Endodermal cell (in vitro differentiated cells): ENCODE measurements around the gene PSTPIP2. TPM values are rescaled to one million over a fixed set of nuclear protein-coding genes. Genes with fewer than 3 reads are reported as not detected.
A peak's percentile ranks its signal among the peaks of the same experiment; 100 is the strongest.

ENCODE experiments used
- DNase-seq: peaks from one replicate; pipeline ENCODE4 v3.0.0-alpha.2; 2017
- H3K27ac ChIP-seq: 2 replicates; pipeline ENCODE4 v1.5.1; 2013; ENCODE audit warnings: mild to moderate bottlenecking, low read depth, low read length, moderate library complexity
- H3K27me3 ChIP-seq: 2 replicates; pipeline ENCODE4 v1.6.1; 2013; ENCODE audit warnings: mild to moderate bottlenecking, low read length, moderate library complexity; ENCODE audit not compliant: insufficient read depth, control insufficient read depth, poor library complexity, severe bottlenecking
- H3K36me3 ChIP-seq: 2 replicates; pipeline ENCODE4 v1.7.0; 2013; ENCODE audit warnings: mild to moderate bottlenecking, low read length, moderate library complexity; ENCODE audit not compliant: control insufficient read depth, insufficient read depth
- H3K4me1 ChIP-seq: one replicate; pipeline ENCODE4 v1.7.0; 2013; ENCODE audit warnings: low read length; ENCODE audit not compliant: control insufficient read depth, insufficient read depth
- H3K4me3 ChIP-seq: 2 replicates; pipeline ENCODE4 v1.5.1; 2013; ENCODE audit warnings: mild to moderate bottlenecking, low read length, moderate library complexity
- H3K9ac ChIP-seq: 2 replicates; pipeline ENCODE4 v1.6.1; 2013; ENCODE audit warnings: mild to moderate bottlenecking, low read length, moderate library complexity; ENCODE audit not compliant: poor library complexity, severe bottlenecking; ENCODE audit errors: extremely low read depth
- H3K9me3 ChIP-seq: 2 replicates; pipeline ENCODE4 v1.6.1; 2013; ENCODE audit warnings: mild to moderate bottlenecking, low read length, moderate library complexity; ENCODE audit not compliant: control insufficient read depth
- H3K27ac Mint-ChIP-seq: 2 replicates; pipeline ENCODE4 v1.8.0; 2020; ENCODE audit warnings: mixed read lengths
- H3K27me3 Mint-ChIP-seq: 2 replicates; pipeline ENCODE4 v1.8.0; 2021; ENCODE audit warnings: mild to moderate bottlenecking, mixed read lengths; ENCODE audit not compliant: insufficient read depth
- H3K36me3 Mint-ChIP-seq: 2 replicates; pipeline ENCODE4 v1.8.0; 2020; ENCODE audit warnings: low read depth, mixed read lengths
- H3K4me1 Mint-ChIP-seq: 2 replicates; pipeline ENCODE4 v1.8.0; 2020; ENCODE audit warnings: mixed read lengths
- H3K4me3 Mint-ChIP-seq: 2 replicates; pipeline ENCODE4 v1.8.0; 2020; ENCODE audit warnings: mild to moderate bottlenecking, moderate library complexity, mixed read lengths
- H3K9me3 Mint-ChIP-seq: 2 replicates; pipeline ENCODE4 v1.8.0; 2020; ENCODE audit warnings: mild to moderate bottlenecking, mixed read lengths
- CTCF ChIP-seq: fragments of 200-600 bp; sonication (generic); conservative IDR thresholded peaks from 2 replicates; pipeline ENCODE4 v1.5.0; 2021; ENCODE audit warnings: antibody characterized with exemption, mild to moderate bottlenecking
- WGBS, 2 experiments: methylation state at CpG; one replicate each; pipeline versions ENCODE4 v1.1.5 to v1.1.7; 2013; ENCODE audit warnings: missing lambda C conversion rate in 2 of 2, mixed read lengths in 1 of 2; ENCODE audit not compliant: insufficient coverage in 1 of 2, insufficient read length in 1 of 2; 5-methylcytosine and 5-hydroxymethylcytosine counted together
- total RNA-seq, 2 donors: library from RNA; stranded (reverse); fragmentation: NEBNext Ultra II Directional in 1 of 2; extraction: Animal tissue kit (Norgen Biotek cat#: 25700) in 1 of 2; gene quantifications; 2 replicates in 1 of 2; 3 replicates in 1 of 2; pipeline ENCODE4 v1.2.1, GENCODE V29; 2021

Gene PSTPIP2
- total RNA-seq, 2 donors from 2014 or later: 10.6 to 10.8 TPM

- no peaks in the 10 kb centered on the region for H3K27me3 ChIP-seq
- Mint-ChIP-seq H3K27me3 (no peaks in the 10 kb centered on the region), H3K4me3 (no peak overlapping the region), H3K9me3 (no peaks in the 10 kb centered on the region), H3K4me1 (no peaks in the 10 kb centered on the region), H3K27ac (no peak overlapping the region), H3K36me3 (peaks cover 62% of the 10 kb centered on the region)
- H3K27ac ChIP-seq: no peak overlapping the region
- no peak for DNase-seq
- H3K9me3 ChIP-seq: no peaks in the 10 kb centered on the region
- no peak overlapping the region for H3K4me3 ChIP-seq
- TF ChIP-seq CTCF: no peak
- no peak overlapping the region for H3K9ac ChIP-seq
- WGBS, 2 experiments: 83 to 100% methylated on average over 1 to 2 of the region's 2 CpGs
- H3K4me1 ChIP-seq: no peaks in the 10 kb centered on the region
- peaks cover 55% of the 10 kb centered on the region for H3K36me3 ChIP-seq
Observed at GRCh38 chr18:45939236-45939635, 132.8 kb downstream of the PSTPIP2 start.

- Histone ChIP-seq H3K27ac (no peak overlapping the region), H3K4me1 (no peaks in the 10 kb centered on the region), H3K9me3 (no peaks in the 10 kb centered on the region), H3K27me3 (no peaks in the 10 kb centered on the region), H3K9ac (no peak overlapping the region), H3K36me3 (peaks cover 49% of the 10 kb centered on the region), H3K4me3 (no peak overlapping the region)
- no peak for DNase-seq
- 92% methylated on average over 2 of the region's 2 CpGs; no CpG with 5 or more reads in 1 of the 2 experiments for WGBS, 2 experiments
- H3K9me3 Mint-ChIP-seq: no peaks in the 10 kb centered on the region
- no peak for TF ChIP-seq CTCF
- peaks cover 57% of the 10 kb centered on the region for H3K36me3 Mint-ChIP-seq
- no peak overlapping the region for H3K4me3 Mint-ChIP-seq
- H3K27me3 Mint-ChIP-seq: no peaks in the 10 kb centered on the region
- peak overlapping the region; percentile 4 for H3K27ac Mint-ChIP-seq
- H3K4me1 Mint-ChIP-seq: no peaks in the 10 kb centered on the region
Observed at GRCh38 chr18:45938488-45938935, 133.5 kb downstream of the PSTPIP2 start.

GRCh38 chr18:45935591-45936335 lies 136.3 kb downstream of the PSTPIP2 start:
- no peak for TF ChIP-seq CTCF
- 91 to 100% methylated on average over 3 of the region's 3 CpGs for WGBS, 2 experiments
- H3K27ac ChIP-seq: no peak overlapping the region

More at GRCh38 chr18:45935591-45936335, 136.3 kb downstream of the PSTPIP2 start:
- Histone ChIP-seq H3K4me1 (no peaks in the 10 kb centered on the region), H3K27me3 (no peaks in the 10 kb centered on the region), H3K9me3 (no peaks in the 10 kb centered on the region), H3K4me3 (no peak overlapping the region), H3K36me3 (peaks cover 45% of the 10 kb centered on the region), H3K9ac (no peak overlapping the region)
- Mint-ChIP-seq H3K36me3 (peaks cover 48% of the 10 kb centered on the region), H3K4me1 (no peaks in the 10 kb centered on the region), H3K27ac (no peak overlapping the region), H3K4me3 (no peak overlapping the region), H3K9me3 (no peaks in the 10 kb centered on the region), H3K27me3 (no peaks in the 10 kb centered on the region)
- no peak for DNase-seq

Other genes starting within 250 kb of the PSTPIP2 start
- gene SIGLEC15, start 246.6 kb downstream of the PSTPIP2 start, total RNA-seq: not detected
- 10 to 100 TPM; 25.6 to 28.6 TPM for gene EPG5, start 104.9 kb downstream of the PSTPIP2 start, total RNA-seq
- gene ATP5F1A, start 26.0 kb upstream of the PSTPIP2 start, total RNA-seq: 100 to 1,000 TPM; 608 to 706 TPM
- 100 to 1,000 TPM in 1 of 2 donors, 10 to 100 TPM in 1; 80.1 to 130 TPM for gene HAUS1, start 32.1 kb upstream of the PSTPIP2 start, total RNA-seq